Measurements from ENCODE around the gene TBC1D3L.
"Not testable (repeated sequence)": the region's sequence is repeated elsewhere in the genome, so short reads cannot be mapped to it uniquely, and the experiment has no call there.

TBC1D3L gene

DNA sequence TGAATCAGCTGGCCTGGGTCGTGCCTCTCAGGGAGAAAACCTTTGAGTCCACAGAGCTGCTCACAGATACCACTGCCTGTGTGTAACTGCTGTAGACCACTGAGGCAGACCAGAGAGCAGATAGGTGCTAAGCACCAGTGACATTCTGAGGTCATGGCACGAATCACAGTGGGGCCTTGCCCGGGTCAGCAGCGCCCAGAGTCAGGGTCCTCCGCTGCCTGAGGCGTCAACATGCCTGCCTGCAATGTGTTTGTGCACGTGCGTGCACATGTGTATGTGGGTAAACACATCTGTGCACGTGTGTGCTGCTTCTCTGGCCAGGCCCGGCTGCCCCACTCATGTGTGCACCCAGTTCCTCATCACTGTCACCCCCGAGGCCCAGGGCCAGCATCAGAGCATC lies at the start of gene TBC1D3L:
Gene TBC1D3L (minus strand): TSS at position 101 of the 400 bp plus-strand sequence. CDS start 1,540 bp downstream, outside the sequence.
- not testable (repeated sequence) for DNase-seq

DNA sequence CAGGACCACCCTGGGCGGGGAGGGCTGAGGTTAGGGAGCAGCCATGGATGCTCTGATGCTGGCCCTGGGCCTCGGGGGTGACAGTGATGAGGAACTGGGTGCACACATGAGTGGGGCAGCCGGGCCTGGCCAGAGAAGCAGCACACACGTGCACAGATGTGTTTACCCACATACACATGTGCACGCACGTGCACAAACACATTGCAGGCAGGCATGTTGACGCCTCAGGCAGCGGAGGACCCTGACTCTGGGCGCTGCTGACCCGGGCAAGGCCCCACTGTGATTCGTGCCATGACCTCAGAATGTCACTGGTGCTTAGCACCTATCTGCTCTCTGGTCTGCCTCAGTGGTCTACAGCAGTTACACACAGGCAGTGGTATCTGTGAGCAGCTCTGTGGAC lies 14.8 kb upstream of the TBC1D3L start, which contains the start of gene TBC1D3D:
Gene TBC1D3D (plus strand): TSS at position 301 of the 400 bp plus-strand sequence. CDS start 1,585 bp downstream, outside the sequence.
- not testable (repeated sequence) for DNase-seq
